ELF-1 (cell line): ENCODE measurements around the gene CELF2.

Experiments
- DNase-seq: peaks from one replicate; pipeline ENCODE4 v3.0.0-alpha.2; 2016; ENCODE audit warnings: low read depth, low spot score

The CELF2 gene

DNA sequence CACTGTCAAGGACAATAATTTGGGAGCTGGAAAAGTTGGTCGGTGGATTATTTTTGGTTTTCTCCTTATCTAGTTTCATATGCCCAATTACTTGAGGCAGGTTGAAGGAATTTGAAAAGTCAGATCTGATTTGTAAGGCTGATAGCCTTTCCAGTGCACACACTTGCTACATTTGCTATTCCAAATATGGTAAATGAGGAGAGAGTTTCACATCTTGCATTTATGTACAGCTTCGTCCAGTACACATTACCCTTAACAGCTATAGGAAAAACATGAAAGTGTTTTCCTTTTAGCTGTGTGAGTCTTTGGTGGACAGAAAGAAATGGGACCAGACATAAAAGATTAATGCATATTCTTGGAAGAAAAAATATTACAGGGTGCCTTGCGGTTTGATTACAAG, 201.8 kb downstream of the CELF2 start:
- no peak for DNase-seq

DNA sequence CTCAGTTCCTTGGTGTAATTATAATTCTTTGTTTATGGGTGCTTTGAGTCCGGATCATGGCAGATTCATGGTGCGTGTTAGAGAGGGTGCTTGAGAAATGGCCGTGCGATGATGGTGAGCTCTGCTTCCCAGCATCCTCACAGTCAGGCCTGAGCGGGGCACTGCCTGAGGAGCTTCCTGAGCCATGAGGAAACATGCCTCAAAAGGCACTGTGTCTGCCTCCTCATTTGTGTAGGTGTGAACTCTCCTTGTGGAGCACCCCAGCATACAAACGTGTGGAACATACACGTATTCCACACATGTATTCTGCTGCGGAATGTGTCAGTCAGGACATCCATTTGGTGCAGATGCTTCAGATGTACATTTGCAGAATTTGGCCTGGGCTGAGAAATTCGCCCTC, 205.4 kb downstream of the CELF2 start:
- no peak for DNase-seq

DNA sequence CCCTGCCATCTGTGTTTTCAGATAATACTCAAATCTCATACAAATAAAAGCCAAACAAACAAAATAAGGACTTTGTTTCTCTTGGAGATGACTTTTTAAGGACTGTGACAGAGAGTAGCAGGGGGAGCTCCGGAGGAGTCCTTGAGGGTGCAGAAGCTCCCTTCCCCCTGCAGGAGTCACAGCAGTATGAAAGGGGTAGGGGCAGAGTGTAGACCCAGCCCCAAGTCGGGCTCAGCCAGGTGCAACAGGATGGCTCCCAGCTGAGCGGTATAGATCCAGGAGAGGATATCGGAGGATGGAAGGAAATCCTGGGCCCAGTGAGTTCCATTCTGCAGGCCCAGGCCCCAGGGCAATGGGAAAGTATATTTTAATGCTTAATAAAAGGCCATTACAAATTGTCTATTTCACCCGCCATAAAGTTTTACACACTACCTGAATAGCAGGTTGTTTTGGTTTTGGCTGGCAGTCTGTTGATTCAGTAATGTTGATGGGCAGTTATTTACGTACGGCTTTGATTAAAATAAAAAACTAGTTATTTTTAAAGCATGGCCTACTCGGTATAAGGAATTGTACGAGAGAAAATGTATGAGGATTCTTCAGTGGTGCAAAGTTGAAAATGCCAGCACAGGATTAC, 206.0 kb downstream of the CELF2 start:
- DNase-seq, result no peak

DNA sequence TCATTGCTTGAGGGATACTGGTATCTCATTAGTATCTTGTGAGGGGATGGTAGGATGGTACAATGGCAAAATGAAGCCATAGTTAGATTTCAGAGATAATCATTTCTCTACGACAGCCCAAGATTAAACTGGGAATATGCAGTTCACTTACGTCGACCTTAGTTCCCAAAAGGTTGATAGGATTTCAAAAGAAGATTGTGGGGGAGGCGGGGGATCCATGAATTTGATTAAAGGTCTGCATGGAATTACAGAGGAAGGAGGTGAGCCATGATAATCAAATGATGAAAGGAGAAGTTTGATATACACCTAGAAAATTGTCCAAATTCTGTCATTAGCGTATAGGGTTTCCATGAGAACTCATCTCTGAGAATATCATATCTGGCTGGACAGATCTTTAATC, 206.6 kb downstream of the CELF2 start:
- no peak for DNase-seq

DNA sequence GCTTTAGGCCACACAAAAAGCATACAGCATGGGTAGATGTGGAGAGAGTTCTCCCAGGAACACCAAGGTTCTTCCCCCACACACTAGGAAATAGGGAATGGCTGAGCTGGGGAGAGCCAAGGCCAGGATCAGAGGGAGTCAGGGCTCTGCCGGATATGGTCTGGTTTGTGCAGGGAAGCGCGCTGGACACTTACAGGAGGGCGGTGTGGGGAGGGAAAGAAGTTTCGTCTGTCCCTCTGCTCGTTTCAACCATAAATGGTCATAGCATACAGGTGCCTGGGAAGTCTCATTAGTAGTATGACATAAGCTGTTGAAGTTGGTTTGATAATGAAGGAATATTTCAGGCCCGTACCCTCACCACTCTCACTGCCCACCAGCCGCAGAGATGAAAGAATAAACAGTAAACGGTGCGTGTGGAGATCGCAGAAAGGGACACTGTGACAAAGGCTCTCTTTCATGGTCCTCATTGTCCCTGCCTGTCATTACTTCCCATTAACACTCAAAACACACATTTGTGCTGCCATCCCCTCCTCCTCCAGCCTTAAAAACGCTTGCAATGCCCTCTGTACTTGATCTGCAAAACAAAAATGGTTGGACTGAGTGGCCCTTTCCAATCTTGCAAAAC, 207.2 kb downstream of the CELF2 start:
- DNase-seq, result no peak

DNA sequence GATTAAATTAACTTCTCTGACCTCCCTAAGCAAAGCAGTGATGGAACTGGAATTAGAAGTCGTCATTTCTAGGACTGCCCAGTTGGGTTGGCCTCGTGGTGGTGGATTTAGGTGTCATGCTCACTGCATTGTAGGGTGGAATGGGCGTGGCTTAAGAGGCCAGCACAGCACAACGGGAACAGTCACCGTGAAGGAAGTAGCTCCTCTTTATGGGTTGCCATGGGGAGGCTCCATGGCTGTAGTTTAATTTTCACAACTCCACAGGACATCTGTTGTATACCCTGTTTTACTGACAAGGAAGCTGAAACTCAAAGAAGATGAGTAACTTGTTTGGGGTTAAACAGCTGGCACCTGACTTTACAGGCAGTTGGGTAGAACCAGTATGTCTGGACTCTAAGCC, 208.3 kb downstream of the CELF2 start:
- no peak for DNase-seq

DNA sequence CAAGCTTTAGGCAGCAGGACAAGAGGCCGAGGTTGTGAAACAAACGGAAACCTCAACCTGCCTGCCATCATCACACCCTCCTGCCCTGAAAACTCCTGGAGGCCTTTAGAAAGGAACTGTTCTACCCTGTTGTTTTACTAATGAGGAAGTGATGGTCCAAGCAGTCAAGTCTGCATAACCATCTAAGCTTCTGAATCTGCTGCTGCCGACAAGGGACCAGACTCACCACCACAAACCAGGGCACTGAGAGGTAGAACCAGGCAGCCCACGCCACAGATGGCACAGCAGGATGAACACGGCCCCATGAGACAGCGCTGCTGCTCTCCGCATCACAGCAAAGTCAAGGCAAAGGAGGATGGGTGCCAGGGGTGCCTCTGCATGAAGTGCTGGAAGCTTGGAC, 209.4 kb downstream of the CELF2 start:
- no peak for DNase-seq

DNA sequence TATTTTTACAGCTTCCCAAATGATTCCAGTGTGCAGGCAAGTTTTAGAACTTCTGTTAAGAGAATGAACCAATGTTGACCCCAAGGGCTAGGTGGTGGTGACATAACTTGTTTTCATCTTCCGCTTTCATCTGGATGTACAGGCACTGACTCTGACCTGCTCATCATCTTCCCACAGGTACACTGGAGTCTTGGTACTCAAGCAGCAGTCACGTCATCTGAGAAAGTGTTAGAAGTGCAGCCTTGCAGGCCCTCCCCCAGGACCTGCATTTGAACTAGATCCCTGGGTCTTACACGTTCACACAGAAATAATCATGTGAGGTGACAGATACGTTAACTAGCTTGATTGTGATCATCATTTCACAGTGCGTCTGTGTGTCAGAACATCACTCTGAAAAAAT, 212.2 kb downstream of the CELF2 start:
- no peak for DNase-seq

DNA sequence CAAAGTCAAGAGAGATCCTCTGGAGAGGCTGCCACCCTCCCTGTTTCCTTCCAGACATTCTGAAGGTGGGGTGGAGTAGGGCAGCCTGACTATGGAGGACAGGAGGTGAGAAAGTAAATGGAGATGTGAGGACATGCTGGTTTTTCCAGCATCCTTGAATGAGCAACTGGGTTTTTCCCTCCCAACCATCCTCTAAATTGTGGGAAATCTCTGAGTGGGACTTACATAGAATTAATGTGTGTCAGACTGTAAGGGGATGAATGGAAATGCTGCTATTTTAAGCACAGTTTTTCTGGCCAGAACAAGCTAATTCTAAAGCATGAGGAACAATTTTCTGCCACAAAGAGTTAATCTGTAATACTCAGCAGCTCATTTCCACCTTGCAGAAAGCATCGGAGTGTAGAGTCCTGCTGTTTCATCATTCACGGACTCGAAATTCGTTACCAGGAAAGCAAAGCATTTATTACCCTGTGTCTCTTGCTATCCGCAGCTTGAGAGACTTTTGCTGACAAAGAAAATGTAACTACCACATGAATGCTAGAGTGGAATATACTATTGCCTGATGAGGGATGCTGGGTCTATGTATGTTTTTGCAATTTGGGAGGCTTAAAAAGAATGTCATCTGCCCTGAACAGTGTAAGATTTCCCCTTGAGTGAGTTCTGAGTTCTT, 213.0 kb downstream of the CELF2 start:
- DNase-seq, result no peak

DNA sequence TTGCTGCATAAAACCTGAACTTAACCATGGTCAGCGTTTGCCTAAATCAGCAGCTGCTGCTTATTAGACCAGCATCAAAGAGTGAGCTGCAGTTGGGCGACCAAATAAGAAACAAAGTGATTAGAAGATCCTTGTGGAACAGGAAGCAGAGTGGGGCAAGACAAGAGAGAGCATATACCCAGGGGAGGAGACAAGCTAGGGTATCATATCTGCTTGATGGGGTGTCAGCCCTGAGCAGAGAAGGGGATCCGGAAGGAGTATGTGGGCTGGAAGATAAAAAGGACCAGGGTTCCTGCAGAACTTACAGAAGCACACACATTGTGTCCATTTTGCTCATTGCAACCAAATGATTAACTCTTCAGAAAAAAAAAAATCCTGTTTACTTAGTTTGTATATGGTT, 213.6 kb downstream of the CELF2 start:
- no peak for DNase-seq

DNA sequence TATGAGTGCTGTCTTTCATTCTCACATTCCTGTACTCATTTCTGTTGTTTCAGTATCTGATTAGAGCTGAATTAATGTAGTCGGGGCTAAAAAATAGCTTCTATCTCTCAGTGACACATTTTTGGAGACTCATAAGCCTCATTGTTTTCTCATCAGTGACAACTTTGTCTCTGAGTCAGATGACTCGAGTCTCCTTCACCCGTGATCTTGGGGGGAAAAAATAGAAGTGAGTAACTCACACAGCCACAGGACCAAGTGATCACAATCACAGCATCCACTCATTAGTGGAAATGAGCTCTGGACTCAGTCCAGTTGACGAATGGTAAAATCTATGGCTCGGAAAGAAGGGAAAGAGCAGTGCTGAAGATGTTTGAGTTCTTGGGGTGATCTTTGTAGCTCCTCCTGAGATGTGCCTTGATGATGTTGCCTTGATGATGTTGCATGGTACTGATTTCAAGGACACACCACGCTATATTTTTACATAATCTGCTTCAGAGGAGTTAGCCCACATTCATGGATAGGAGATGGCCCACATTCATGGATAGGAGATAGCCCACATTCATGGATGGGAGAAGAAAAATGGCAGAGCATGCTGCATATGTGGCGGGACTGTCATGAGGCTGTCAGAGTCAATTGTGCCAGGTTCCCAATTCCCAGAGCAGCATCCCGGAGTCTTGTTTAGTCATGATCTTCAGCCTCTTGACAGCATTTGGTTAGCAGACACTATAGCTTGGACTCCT, 214.7 kb downstream of the CELF2 start:
- DNase-seq, result no peak

DNA sequence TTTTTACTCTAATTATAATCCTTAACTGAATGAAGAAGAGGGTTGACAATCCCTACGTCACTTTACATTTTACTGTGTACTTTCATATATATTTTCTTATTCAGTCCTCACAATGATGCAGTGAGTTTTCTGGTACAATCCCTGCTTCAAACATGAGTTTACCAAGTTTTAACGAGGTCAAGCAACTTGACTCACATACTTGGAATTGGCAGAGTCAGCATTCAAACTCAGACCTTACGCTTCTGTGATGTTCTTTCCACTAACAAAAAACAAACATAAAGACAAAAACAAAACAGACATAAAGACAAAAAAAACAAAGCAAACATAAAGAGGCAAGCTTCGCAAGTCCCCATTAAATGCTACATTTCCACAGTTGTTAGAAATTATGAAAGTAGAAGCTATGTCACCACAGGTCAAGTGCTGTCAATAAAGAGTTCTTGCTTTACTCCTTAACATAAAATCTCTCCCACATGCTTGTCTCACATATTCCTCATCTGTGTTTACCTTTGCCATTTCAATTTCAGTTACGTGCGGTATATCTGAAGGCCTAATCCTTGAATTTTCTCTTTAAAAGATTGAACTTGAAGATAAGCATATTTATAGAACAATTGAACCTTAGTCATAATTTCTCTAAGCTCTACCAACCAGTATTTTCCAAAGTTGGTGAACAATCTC, 217.3 kb downstream of the CELF2 start:
- no peak for DNase-seq

DNA sequence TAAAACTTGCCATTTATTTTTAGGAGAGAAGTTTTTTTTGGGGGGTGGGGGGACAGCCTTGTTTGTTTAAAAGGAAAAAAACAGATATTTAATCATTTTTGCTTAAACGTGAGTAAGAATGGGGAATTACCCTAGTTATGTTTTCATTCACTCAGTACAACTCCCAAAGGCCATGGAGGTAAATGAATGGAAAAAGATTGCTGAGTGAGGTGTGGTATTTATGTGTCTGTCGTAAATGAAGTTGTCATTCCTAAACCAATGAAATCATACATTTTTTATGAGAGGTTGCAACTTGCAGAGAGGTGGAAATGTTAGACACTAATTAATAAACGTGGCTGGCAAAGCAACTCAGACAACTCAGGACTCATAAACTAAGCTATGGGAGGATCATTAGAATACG, 218.1 kb downstream of the CELF2 start:
- DNase-seq, result no peak

DNA sequence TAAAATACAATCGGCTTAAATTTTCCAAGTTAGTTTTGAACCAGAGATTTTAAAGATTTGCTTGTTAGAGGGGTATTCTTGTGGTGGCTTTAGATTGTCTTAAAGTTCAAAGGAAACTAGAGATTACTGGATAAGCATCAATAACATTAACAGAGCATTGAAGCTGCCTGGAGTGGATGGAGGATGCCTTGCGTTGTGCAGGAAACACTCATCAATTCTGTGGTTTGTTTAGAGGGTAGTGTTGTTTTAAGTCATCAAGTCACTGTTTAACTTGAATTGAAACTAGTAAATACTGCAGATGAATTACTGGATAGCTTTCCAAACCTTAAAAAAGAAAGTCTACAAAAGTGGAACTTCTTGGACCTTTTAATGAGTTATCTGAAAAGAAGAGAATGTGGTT, 218.6 kb downstream of the CELF2 start:
- DNase-seq, result no peak

DNA sequence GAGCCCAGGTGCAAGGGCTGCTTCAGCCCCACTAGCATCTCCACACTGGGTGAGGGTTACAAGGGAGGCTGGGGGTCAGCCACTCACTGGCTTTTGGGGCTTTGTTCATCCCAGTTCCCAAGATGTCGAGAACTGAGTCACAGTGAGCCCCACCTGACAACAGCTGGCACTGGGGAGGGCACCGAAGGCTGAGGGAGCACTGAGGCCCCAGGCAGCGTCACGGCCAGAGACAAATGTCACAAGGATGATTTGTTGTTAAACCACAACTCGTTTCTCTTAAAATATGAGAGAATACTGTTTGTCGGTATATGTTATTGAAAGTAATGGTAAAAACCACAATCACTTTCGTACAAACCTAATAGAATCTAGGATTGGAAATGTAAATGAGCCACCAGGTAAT, 219.9 kb downstream of the CELF2 start:
- DNase-seq, result no peak

DNA sequence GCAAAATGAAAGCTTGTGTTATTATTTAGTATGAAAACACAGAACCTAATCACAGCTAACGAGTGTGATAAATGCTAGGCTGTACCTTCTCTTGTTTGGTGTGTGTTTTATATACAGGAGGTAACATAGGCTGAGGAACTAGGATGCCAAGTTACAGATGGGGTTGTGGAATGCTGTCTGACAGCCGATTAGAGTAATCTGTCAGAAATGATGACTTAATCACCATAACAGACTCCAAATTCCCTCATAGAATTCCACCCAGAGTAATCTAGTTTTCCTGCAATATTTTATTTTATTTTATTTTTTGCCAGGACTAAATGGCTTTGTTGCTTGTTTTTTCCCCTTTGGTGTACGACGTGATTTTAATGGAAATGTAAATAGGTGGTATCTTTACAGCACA, 221.2 kb downstream of the CELF2 start:
- no peak for DNase-seq

DNA sequence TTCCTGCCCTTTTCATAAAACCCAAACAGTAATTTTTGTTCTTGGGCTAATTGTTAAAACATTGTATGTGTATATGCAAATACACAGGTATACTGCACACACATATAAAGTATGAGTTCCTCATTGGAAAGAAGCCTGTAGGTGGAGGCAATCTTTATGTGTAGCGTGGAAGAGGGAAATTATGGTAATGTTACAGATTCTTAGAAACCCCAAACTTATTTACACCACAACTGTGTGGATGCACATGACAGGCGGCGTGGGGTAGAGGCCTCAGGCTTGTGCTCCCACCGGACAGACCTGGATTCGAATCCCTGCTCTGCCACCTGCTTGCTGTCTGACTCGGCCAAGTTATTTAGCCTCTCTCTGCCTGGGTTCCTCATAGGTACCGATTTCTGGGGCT, 223.0 kb downstream of the CELF2 start:
- no peak for DNase-seq

DNA sequence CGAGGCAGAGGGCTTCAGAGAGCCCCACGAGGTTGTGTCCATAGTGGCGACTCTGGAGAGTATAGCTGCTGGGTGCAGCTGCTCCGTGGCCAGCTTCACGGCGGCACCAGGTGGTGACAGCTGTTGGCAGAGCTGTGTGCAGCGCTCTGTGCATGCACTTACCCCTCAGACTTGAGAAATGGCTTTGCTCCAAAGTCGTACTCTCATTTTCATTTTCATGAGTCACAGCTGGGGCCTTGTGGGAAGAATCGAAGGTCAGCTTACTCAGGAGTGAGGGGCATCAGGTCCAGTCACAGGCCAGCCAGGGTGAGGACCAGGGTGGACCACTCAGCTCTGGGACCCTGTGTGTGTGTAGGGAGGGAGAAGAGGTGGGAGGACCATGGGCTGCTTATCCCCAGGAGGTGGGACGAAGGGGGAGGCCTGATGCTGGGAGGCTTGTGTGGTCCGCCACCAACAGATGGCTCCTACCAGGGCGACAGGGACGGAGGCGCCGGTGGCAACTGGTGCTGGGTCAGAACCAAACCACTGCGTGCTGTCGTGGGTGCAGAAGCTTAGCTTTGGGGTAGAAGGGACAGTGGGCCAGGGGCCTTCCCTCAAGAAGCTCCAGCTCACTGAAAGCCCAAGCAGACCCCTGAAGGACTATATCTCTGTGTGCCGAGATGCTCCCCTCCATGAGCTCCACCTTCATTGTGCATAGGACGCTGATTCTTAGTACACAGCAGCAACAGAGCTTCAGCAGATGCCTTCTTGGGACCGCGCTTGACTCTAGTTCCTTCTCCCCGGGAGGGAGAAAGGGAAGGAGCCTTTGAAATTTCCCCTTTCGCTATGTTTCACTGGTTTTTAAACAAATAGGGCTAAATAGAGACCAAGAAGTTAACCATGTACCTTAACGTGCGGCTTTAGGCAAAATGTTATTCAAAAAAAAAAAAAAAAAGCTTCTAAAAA, 225.0 kb downstream of the CELF2 start:
- DNase-seq, result no peak

DNA sequence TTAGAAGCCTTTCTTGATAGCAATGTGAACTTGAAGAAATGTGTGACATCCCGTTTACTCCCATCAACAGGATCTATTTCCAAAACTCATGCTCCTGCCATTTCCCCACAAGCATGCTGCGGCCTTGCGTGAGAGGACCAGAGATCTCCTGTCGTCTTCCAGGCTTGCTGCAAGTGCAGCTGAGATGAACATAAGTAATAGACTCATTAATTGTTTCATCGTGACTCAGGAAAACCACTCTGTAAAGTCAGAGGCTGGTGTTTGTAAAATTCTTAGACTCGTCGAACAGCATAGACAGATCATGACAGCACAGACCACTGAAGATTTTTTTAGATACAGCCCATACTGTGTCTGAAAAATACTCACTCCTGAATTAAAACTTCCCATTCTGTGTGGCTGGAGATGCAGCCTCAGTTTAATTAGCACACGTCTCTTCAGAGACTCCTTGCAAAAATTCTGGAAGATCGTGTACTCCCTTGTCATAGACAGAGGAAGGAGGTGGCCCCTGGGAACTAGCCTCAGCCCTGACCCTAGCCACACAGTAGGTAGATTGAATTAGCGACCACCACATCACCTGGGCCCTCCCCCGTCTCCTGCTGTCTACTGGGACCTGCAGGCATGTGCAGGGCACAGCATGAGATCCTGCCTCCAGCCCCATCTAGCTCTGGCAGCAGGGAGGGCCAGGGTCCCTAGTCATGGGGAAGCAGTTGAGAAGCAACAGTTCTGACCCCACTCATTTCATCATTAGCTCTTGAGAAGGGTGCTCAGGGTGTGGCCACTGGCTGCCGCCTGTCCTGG, 226.0 kb downstream of the CELF2 start:
- DNase-seq, result no peak

DNA sequence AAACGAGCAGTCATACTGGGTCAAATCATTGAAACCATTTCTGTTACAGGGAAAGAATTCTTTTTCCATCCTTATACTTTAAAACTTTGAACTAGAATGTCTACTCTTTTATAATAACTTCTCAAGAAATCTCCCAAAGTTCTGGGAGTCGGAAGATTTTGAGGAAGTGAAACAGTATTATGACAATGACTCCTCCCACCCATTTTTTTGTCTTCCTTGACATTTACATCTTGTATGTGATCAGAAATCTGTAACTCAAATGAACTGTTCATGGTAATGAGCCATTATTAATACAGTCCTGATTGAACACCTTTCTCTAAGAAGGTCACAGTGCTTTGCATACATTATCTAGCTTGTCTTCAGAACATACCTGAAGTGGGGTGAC, 227.4 kb downstream of the CELF2 start:
- DNase-seq, result no peak
